Upper lobe of left lung (tissue), 4 donors: ENCODE measurements around the gene BTBD9.

Source experiments
- CTCF ChIP-seq, 6 experiments: fragments of 450-650 bp in 4 of 6; fragments of 200-600 bp in 2 of 6; sonication (generic) in 2 of 6; IDR thresholded peaks; one replicate each; pipeline ENCODE4 v1.5.1; 2016 to 2019; ENCODE audit warnings: antibody characterized with exemption in 6 of 6
- EP300 ChIP-seq, 4 donors: sonication (generic); formaldehyde crosslinking; IDR thresholded peaks; one replicate each; pipeline ENCODE4 v1.5.1; 2017; ENCODE audit warnings: antibody characterized with exemption in 4 of 4, control low read depth in 2 of 4
- POLR2A ChIP-seq, 4 donors: fragments of 450-650 bp; IDR thresholded peaks; one replicate each; pipeline ENCODE4 v1.5.1; 2016 to 2017; ENCODE audit warnings: antibody characterized with exemption in 4 of 4, mild to moderate bottlenecking in 2 of 4
- POLR2AphosphoS5 ChIP-seq, 2 donors: sonication (generic); formaldehyde crosslinking; IDR thresholded peaks; one replicate each; pipeline ENCODE4 v1.5.1; 2017; ENCODE audit warnings: antibody characterized with exemption in 2 of 2

- no peak for TF ChIP-seq CTCF (IDR thresholded peaks at IDR 0.05)
- no peak for TF ChIP-seq POLR2A (IDR thresholded peaks at IDR 0.05)
- no peak for TF ChIP-seq POLR2AphosphoS5 (IDR thresholded peaks at IDR 0.05)
- no peak for TF ChIP-seq EP300 (IDR thresholded peaks at IDR 0.05)
Measured at GRCh38 chr6:38137608-38138265, 502.0 kb downstream of the BTBD9 start.
